Inflammatory macrophage treated with lipopolysaccharide for 4 hours (primary cell): Measurements from ENCODE around the gene POLDIP3.

Source experiments
- DNase-seq: peaks from one replicate; pipeline ENCODE4 v3.0.0-alpha.2; 2020

The POLDIP3 gene

DNA sequence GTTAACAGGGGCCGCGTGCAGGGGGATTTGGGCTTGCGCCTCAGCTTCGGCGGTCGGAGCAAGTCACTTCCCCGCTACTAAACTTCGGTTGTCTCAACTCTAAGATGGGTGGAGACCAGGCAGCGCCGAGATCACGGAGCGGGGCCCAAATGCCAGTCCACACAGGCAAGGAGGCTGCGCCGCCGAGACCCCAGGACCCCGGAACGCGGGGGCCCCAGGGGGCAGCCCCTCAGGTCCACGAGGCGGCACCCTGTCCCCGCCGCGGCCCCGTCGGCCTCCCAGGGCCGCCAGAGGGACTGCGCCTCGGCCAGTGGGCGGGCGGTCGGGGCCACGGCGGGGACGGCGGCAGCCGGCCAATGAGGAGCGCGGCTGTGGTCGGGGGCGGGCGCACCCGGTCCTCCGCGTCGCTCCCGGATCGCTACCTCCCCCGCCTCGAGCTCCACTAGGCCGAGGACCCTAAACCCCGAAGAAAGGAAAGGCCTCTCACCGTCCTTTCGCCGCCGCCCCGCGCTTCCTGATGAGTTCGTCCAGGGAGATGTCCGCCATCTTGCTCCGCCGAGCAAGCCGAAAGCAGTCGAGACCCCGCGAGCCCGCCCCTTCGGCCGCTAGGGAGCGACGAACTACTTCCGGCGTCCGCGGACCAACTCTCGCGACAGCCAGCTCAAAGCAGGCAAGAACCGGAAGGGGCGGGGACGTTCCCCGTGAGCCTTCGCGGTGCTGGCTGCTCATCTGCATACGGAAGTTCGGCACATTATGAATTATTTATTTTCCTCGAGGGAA is at the start of gene POLDIP3:
POLDIP3 (minus strand) TSS at position 572 of the 780 bp plus-strand sequence; CDS start at position 546, 26 bp downstream.
- peak; percentile 99 for DNase-seq

DNA sequence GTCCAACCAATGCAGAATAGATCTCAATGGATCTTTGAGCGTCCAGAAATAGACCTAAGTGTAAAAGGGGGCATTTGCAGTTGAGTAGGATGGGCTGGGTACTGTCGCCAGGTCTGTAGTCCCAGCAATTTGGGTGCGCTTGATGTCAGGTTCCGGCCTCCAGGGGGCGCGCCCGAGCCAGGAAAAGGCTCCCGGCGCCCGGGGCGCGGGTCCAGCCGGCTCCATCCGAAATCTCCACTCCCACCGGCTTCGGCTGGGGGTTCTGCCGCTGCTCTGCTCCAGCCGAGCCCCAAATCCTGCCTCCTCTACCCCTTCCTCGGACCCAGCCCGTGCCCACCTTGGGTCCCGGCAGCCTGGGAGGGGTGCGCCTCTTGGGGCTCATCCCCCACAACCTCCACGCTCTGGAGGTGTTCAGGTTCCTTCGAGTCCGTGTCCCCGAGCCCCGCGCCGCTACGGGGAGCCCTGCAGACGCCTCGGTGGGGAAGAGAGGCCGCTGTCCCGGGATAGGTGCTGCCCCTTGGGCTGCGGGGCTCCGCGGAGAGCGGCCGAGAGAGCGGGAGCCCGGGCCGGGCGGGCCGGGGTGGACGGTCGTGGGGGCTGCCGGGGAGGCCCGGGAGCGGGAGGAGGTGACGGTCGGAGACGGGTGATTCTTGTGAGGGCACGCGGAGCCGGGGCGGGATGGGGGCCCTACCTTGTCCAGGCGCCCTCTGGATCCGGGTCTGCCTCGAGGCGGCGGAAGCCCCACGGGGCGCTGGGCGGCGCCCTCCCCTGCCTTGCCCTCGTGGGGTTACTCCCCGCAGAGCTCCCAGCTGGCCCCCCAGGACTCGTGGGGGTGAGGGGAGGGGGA is 47.5 kb upstream of the POLDIP3 start:
- peak; percentile 68 for DNase-seq

DNA sequence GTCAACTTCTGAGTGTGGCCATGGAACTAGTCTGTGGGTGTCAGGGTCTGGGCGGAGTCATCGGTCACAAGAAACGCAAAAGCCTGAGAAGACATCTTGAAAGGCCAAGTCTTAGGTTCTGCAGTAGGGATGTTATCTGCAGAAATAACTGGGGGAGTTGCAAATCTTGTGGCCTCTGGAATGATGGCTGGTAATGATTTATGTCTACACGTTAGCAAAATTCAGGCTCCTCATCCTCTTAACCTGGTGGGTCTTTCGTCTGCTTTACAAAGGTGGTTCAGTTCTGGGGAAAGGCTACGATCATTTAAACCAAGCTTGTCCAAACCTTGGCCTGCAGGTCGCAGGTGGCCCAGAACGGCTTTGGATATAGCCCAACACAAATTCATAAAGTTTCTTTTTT is 41.9 kb upstream of the POLDIP3 start:
- no peak for DNase-seq

DNA sequence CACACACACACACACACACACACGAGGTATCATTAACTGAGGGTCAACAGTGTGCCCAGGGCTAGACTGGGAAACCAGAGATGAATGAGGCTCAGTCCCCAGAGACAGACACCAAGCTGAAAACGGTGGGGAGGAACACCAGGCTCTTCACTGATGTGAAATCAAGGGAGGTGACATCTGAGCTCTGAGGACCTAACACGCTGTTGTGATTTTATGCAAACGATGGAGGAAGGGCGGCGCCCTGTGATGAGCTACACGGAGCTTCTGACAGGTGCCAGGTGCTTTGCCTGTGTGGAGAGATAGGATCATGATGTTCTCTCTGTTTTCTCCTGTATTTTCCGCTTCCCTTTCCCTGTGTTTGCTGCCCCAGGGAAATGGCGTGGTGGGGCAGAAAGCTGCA is 41.0 kb upstream of the POLDIP3 start:
- DNase-seq = no peak

DNA sequence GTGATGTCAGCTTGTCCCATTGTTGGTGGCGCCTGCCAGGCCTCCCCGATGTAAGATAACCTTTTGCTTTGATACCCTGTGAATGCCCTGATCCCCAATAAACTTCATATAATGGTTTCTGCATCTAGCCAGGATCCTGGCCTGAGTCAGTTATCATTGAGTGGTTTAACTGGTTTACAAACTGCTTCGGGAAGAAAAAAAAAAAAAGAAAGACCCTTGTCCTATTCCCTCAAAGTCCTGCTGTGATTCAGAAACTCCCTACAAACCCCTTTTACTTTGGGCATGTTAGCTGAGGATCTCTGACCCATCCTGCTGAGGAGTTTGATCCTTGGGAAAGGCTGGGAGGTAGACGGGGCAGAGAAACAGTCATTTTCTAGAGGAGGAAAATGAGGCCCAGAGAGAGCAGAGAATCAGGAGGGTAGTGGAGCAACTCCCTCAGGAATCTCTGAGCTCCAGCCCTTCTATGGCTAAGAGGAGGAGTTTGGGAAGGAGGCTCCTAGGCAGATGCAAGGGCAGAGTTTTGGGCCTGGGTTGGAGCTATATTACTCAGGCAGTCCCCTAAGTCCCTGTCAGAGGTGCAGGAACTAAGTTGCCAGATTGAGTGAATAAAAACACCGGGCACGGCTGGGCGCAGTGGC is 39.9 kb upstream of the POLDIP3 start:
- no peak for DNase-seq

DNA sequence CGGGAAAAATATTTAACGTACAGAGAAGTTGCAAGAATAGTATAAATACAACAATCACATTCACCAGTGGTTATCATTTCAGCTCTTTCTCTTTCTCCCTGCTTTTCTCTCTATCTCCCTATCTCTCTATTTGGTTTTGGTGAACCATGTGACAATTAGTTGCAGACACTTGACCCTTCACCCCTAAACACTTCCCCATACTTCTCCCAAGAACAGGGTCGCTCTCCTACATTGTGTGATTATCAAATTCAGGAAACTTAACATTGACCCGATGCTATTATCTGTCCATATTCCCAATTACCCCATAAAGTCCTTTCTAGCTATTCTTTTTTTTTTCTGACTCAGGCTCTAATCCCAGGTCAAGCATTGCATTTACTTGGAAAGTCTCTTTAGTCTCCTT is 39.3 kb upstream of the POLDIP3 start:
- peak; percentile 41 for DNase-seq

- DNase-seq = no peak
Observed at GRCh38 chr22:42651134-42651533, 36.5 kb upstream of the POLDIP3 start.

DNA sequence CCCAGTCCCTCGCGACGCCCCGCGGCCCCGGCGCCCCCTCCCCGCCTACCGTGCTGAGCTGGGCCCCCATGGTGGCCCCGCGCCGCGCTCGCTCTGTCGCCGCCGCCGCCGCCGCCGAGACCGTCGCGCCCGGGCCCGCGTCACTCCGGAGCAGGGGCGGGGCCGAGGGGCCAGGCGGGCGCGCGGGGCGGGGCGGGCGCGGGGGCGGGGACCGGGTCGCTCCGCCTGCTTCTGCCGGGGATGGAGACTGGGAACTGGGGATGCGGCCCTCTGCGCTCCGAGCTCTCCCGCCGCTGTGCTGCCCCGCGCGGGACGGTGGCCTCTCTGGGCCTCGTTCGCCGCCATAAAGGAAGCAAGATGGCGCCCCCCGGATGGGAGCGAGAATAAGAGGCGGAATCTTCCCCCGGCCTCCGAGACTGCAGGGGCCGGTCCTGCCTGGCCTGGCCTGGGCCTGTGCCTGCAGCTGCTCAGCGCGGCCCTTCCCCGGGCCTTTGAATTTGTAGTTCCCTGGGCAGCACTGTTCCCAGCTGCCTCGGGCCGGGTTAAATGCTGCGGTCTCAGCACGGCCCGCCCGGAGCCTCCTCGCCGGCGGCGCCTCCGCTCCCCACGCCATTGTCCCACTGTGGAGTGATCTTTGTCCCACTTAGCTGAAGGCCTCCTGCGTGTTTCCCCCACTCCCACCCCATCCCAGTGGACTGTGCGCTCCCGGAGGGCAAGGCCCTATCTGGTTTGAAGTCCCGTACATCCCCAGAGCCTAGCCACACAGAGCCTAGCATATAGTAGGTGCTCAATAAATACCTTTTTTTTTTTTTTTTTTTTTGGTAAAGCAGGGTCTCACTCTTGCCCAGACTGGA is 34.8 kb upstream of the POLDIP3 start, which contains the start of gene CYB5R3:
CYB5R3 (minus strand) TSS at position 147 of the 854 bp plus-strand sequence; CDS start at position 70, 77 bp downstream.
- DNase-seq = peak; percentile 80

DNA sequence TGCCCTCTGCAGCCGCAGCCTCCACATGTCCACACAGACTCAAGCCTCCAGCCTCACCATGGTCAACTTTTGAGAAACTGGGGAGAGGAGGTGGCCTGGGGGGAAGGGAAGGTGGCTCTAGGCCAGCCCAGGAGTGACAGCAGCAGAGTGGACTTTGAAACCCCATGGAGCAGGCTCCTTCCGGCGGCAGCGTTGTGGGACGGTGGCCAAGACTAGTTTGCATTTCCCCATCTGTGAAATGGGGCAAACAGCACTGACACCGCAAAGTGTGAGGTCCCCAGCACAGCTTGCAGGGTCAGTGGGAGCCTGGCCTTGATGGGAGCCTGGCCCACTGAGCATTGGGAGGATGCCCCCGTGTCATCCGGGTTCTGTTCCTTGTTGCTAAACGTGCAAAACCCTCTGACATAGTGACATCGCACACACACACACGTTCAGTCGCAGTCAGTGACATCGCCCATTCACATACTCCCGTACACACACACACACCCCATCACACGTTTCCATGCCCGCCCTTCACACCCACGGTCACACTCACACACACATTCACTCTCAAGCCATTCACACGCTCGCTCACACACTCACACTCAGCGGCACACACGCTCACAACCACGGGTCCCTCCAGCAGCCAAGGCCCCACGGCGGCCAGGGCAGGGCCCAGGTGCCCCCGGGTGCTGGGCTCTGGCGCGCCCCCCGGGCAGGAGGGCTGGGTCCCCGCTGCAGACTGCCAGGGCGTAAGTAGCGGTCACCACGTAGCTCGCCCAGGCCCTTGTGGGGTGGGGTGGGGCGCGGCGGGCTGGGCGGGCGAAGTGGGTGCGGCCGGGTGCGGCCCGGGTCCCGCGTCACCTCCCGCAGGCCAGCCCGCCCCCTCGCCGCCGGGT is 33.9 kb upstream of the POLDIP3 start:
- peak; percentile 61 for DNase-seq

DNA sequence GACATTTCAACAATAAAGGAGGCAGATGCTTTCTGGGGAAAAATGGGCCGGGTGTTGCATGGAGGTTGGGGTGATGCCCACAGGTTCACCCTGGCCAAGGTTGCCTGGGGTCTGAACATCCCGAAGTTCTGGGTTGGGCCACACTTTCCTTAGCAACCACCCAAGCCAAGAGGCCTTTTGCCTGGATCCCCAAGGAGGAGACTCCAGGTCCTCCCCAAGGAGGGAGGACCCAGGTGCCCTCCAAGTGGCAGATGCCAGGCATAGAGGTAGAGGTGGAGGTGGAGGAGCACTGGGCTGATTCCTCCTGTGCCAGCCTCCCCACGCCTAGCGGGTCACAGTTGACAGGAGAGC is 33.3 kb upstream of the POLDIP3 start:
- no peak for DNase-seq

DNA sequence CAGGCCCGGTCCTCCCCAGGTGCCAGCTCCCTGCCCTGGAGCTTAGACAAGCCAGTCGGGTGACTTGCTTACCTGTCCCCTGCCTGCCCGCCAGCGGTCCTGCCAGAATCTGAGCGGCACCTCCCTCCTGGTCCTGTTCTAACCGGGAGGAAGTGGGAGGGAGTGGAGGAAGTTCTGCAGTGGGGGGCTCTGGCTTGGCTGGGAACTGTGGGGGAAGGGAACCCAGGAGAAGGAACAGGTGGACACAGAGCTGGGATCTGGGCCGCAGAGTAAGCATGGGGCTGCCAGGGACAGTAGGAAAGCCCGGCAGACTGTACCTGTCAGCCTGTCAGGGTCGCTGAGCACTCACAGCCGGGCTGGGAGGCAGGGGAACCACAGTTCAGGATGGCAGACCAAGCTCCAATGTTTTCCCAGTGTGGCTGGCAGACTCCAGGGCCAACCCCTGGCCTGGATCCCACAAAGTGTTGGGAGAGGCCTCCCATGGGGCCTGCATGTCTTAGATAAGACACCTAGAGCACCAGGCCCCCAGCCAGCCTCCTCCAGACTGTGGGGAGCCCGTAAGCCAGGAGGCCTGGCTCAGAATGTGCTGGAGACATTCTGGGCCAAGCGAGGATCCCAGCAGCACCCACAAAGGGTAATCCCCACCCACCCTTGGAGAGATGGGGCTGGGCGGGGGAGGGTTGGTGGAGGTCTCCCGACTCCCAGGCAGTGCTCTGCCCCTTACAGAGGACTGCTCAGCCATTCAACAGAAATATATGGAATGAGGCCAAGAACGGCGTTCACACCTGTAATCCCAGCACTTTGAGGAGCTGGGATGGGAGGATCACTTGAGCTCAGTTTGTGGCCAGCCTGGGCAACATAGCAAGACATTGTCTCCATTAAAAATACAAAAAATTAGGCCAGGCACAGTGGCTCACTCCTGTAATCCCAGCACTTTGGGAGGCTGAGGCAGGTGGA is 32.2 kb upstream of the POLDIP3 start:
- no peak for DNase-seq

DNA sequence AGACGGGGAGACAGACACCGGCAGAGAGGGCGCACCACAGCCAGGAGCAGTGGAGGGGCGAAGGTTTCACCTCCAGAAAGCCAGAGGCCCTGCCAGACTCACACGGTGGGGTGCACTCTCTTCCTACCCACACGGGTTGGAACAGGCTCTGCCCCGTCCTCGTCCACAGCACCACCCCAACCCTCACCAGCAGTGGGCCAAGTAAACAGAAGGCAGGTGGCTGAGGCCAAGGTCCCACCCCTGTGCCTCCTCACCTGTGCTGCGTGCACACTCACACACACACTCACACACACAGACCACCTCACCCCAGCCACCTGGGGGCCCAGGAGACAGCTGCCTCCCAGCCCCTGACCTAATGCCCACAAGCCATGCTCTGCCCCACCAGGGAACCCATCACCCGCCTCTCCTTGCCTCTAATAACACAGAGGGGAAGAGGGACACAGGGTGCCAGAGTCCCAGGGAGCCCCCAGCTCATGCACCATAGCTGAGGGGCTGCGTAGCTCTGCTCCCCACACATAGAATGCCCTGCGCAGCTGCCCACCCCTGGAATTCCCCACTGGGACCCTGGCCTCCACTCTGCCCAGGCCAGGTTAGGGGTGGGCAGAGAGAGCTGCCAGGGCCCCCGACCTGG is 31.4 kb upstream of the POLDIP3 start:
- no peak for DNase-seq

DNA sequence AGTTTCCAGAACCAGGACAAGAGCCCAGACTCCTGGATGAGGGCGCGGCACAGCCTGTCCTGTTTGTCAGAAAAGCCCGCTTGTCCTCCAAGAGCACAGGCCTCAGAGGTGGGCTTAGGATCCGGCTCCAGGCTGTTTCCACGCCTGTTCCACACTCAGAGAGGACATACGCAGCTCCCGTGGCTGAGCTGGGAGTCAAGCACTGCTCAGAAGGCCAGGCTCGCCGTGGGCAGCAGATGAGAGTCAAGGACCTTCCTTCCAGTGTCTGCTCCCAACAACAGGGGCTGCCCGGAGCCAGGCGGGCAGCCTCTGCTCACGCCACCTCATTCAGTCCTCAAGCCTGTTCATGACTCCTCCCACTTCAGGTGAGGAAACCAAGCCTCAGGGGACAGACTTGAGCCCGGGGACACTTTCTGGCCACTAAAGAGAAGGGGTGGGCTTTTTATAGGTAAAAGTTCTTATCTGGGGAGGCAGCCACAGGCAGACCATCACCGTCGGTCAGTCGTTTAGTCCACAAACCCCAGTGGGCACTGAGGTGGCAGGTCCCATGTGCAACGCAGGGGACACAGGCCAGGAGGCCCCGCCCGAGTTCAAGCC is 30.8 kb upstream of the POLDIP3 start:
- DNase-seq = no peak

DNA sequence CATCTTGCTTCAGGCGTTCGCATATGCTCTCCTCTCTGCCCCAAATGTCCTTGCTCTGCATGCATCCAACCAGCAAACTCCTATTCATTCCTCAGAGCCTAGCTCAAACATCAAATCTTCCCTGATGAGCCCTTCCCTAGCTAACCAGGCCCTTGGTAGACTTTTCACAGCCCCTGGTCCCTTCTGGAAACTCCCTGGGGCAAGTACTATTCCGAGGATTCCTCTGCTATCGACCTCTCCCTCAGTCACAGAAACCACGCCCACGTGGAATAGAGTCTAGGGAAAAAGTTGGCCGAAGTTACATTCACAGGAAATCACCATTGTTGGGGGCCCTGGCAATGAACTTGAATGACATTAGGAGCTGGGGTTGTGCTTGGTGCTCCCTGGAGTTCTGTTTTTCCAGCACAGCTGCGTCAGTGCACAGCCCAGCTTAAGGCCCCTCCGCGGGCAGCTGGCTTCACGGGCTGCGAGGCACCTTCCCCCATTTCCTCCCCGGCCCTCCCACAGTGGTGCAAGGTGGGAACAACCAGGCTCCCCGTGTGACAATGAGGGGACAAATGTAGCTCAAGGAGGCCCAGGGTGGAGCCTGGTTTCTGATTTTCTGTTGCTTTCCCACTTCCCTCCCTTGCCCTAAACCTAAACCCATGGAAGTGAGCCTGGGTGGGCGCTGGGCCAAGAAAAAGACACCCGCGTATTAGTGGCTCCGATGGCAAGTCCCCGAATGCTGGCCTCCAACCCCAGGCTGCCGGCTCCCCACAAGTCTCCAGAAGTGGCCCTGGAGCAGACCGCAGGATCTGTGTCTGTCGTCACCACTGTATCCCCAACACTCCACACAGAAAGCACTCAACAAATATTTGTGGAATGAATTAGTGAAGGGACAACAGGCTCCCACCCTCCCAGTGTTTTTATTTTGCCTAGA is 30.0 kb upstream of the POLDIP3 start:
- no peak for DNase-seq

DNA sequence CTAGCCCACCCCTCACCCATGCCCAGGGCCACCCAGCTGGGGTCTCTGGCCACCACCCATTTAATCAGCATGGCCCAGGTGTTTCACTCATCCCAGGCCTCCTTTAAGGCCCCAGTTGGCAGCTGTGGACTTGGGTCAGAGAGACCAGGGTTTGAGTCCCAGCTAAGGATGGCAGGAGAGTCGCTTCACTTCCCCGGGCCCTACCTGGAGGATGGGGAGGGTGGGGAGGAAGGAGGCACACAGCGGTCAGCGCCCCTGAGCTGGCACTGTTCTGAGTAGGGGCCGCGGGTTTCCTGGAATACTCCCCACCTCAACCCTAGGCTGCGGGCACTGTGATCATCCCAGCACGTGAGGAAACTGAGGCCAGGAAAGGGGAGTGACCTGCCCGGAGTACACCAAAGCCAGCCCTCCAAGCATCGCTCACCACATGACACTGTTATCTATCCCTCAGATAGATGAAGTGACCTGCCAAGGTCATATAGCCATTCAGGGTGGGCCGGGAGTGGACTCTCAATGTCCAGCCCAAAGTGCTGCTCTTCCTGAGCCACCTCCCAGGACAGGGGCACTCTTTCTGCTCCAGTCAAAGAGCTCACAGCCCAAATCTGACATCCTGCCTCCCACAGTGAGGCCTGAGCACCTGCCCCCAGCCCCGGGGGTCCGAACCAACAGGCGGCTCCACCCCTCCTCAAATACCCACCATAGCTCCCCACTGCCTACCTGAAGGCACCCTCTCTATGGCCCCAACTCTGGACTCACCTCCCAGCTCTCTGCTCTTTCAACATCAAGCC is 29.1 kb upstream of the POLDIP3 start:
- no peak for DNase-seq

DNA sequence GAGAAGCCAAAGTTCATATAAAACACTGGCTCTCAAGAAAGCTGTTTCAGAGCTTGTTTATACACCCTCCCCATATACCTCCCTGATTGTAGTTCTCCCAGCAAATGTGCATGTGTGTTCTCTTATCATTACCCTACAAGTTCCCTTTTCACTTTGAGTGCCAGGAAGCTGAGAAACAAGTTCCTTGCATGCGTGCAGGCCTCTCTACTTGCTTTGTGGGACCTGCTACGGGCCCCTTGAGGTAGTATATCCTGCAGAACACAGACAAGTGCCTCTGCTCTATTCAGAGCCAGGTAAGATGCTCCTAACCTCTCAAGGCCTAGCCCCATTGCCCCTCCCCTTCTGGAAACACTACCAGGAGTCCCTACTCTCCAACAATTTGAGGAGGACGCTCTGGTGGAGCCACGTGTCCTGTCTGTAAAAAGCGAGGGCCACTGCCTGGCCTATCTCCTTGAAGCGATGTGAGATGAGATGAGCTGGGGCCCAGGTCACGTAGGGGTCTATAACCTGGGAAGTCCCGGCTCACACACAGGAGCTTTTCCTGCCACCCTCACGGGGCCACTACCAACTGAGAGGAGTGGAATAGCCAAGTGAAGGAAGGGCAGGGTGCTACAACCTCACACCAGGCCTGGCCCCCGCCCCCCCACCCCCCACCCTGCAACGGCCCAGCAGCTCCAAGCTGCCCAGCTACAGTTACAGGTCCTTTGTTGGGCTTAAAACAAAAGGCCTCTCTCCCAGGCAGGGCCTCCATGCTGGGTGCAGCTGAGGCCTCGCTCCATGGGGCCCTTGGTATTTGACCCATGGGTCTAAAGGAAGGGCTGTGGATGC is 28.3 kb upstream of the POLDIP3 start:
- peak; percentile 36 for DNase-seq
